ENCODE measurements around the gene TOM1L1.

TOM1L1 gene
- long read RNA-seq, partial matches to known transcripts: 0 of 4 reads
- long read RNA-seq, other reads (novel, unspliced or antisense): 4 of 4 reads

DNA sequence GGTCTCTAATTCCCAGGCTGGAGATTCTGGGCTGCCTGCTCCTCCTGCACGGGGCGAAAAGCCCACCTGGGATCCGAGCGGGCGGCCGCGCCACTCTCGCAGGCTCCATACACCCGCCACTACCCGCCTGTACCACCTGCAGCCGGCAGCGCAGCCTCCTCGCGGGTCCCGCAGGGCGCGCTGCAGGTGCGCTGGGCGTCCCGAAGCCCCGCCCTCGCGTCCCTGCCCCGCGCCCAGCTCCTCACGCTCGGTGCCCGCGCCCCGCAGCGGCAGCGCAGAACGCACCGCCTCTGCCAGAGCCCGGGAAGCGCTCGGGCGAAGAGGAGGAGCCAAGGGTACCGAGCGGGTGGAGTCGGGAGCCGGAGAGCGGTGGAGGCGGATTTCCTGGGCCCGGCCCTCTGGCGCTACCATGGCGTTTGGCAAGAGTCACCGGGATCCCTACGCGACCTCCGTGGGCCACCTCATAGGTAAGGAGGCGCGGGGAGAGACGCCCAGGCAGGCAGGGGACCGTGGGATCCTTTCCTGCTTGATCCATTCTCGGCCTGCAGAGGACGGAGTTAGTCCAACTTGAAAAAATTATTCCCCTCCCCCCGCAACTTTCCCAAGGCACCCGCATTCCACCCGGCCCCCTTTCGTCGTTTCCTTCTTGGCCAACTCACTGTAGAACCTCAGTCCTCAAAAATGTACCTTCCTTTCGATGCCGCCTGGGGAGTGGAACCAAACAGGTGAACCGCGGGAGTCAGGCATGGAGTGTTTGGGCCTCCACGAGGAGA, at the start of gene TOM1L1:
TOM1L1 (plus strand) TSS at position 396 of the 773 bp plus-strand sequence; CDS start at position 410, 14 bp downstream.
- DNase-seq (ENCODE audit: low read depth in 1 of 2, low spot score in 1 of 2): peak; percentile 26 to 53
- Histone ChIP-seq H3K4me3 (replicated peaks; ENCODE audit: insufficient read depth, low read length) (peak within 1 kb of the TSS; percentile 64), H3K27ac (replicated peaks) (no peak within 1 kb of the TSS; the same call in 1 of the 2 replicates), H3K27me3 (ENCODE audit: insufficient read depth, poor library complexity, severe bottlenecking) (peaks cover 11% of the 10 kb centered on the region)
- TF ChIP-seq, protein P1, sequence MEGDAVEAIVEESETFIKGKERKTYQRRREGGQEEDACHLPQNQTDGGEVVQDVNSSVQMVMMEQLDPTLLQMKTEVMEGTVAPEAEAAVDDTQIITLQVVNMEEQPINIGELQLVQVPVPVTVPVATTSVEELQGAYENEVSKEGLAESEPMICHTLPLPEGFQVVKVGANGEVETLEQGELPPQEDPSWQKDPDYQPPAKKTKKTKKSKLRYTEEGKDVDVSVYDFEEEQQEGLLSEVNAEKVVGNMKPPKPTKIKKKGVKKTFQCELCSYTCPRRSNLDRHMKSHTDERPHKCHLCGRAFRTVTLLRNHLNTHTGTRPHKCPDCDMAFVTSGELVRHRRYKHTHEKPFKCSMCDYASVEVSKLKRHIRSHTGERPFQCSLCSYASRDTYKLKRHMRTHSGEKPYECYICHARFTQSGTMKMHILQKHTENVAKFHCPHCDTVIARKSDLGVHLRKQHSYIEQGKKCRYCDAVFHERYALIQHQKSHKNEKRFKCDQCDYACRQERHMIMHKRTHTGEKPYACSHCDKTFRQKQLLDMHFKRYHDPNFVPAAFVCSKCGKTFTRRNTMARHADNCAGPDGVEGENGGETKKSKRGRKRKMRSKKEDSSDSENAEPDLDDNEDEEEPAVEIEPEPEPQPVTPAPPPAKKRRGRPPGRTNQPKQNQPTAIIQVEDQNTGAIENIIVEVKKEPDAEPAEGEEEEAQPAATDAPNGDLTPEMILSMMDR (IDR thresholded peaks at IDR 0.05; ENCODE audit: insufficient read depth, low read length): no peak
- TF ChIP-seq POLR2AphosphoS5 (IDR thresholded peaks at IDR 0.05; ENCODE audit: low read depth) (no peak), REST (IDR thresholded peaks at IDR 0.05; ENCODE audit: insufficient replicate concordance, low read depth) (no peak), SPI1 (IDR thresholded peaks at IDR 0.05; ENCODE audit: borderline replicate concordance, low read depth) (no peak), GABPA (IDR thresholded peaks at IDR 0.05; ENCODE audit: low read depth) (no peak)

GRCh38 chr17:54859187-54859586, 41.5 kb upstream of the TOM1L1 start:
- DNase-seq (ENCODE audit: low read depth in 1 of 2, low spot score in 1 of 2): no peak
- H3K27me3 ChIP-seq (ENCODE audit: insufficient read depth, poor library complexity, severe bottlenecking): no peaks in the 10 kb centered on the region
- TF ChIP-seq SPI1 (IDR thresholded peaks at IDR 0.05; ENCODE audit: borderline replicate concordance, low read depth): no peak
- no peak for TF ChIP-seq REST (IDR thresholded peaks at IDR 0.05; ENCODE audit: insufficient replicate concordance, low read depth)
- TF ChIP-seq POLR2AphosphoS5 (IDR thresholded peaks at IDR 0.05; ENCODE audit: low read depth): no peak
- TF ChIP-seq, protein P1 (IDR thresholded peaks at IDR 0.05; ENCODE audit: insufficient read depth, low read length): no peak
- no peak for TF ChIP-seq GABPA (IDR thresholded peaks at IDR 0.05; ENCODE audit: low read depth)
- no peak overlapping the region for H3K4me3 ChIP-seq (replicated peaks; ENCODE audit: insufficient read depth, low read length)
- H3K27ac ChIP-seq (replicated peaks): no peak overlapping the region

GRCh38 chr17:54860617-54861470, 39.8 kb upstream of the TOM1L1 start:
- H3K4me3 ChIP-seq (replicated peaks; ENCODE audit: insufficient read depth, low read length): no peak overlapping the region
- TF ChIP-seq, protein P1 (IDR thresholded peaks at IDR 0.05; ENCODE audit: insufficient read depth, low read length): no peak
- no peak for TF ChIP-seq REST (IDR thresholded peaks at IDR 0.05; ENCODE audit: insufficient replicate concordance, low read depth)
- TF ChIP-seq POLR2AphosphoS5 (IDR thresholded peaks at IDR 0.05; ENCODE audit: low read depth): no peak
- TF ChIP-seq SPI1 (IDR thresholded peaks at IDR 0.05; ENCODE audit: borderline replicate concordance, low read depth): no peak
- H3K27me3 ChIP-seq (ENCODE audit: insufficient read depth, poor library complexity, severe bottlenecking): no peaks in the 10 kb centered on the region
- no peak for DNase-seq (ENCODE audit: low read depth in 1 of 2, low spot score in 1 of 2)
- no peak overlapping the region for H3K27ac ChIP-seq (replicated peaks)
